A673 (cell line): ENCODE results near the gene SLC25A46.

Experiments used
- CTCF ChIP-seq: fragments of 300-800, 200-600 bp; sonication (generic); conservative IDR thresholded peaks from 2 replicates; pipeline ENCODE4 v1.5.1; 2017; ENCODE audit warnings: low read depth, mild to moderate bottlenecking, antibody characterized with exemption, low read length, moderate library complexity, mixed read lengths
- EZH2 ChIP-seq: fragments of 200-600 bp; sonication (generic); IDR thresholded peaks from 2 replicates; pipeline ENCODE4 v1.6.1; 2017; ENCODE audit warnings: borderline replicate concordance, low read depth, mild to moderate bottlenecking, mixed read lengths, antibody characterized with exemption, low read length; ENCODE audit not compliant: poor library complexity, severe bottlenecking

GRCh38 chr5:110703481-110703880, 35.3 kb upstream of the SLC25A46 start:
- TF ChIP-seq CTCF, result no peak
- TF ChIP-seq EZH2, result no peak
